ENCODE measurements around the gene COLEC12. TPM values are rescaled to one million over a fixed set of nuclear protein-coding genes. Genes with fewer than 3 reads are reported as not detected.
A peak's percentile ranks its signal among the peaks of the same experiment; 100 is the strongest.

Gene COLEC12
- total and polyA plus RNA-seq, 9 donors: 0.78 to 20.7 (median 5.9) TPM

DNA sequence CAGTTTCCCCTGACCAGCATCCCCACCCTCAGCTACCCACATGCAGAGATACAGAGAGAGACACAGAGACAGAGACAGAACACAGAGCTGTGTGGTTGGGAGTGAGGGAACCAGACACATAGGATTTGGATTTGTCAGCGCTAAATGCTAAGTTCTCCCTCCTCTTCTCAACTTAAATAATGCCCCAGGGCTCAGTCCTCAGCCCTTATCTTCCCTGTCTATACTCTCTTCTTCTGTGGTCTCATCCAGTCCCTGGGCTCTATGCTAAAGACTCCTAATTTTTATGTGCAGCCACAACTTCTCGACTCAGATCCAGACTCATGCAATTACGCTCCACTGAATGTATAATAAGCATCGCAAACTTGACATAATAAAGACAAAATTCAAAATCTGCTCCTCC, 47.1 kb downstream of the COLEC12 start:
- H3K4me1 ChIP-seq (ENCODE audit: insufficient read depth): no peaks in the 10 kb centered on the region
- no peak for DNase-seq
- 94 to 97% (median 94%) methylated on average over 4 of the region's 4 CpGs for WGBS, 3 donors
- no peaks in the 10 kb centered on the region for H3K36me3 ChIP-seq
- H3K27ac ChIP-seq: no peak overlapping the region
- no peaks in the 10 kb centered on the region for H3K9me3 ChIP-seq
- intact Hi-C loops (cut with DNase I): loop anchor here in 1 of 4 donors (10.0 kb wide), 1 partner anchor 61 kb away; no protein-coding TSS in a partner anchor
- TF ChIP-seq POLR2A (IDR thresholded peaks at IDR 0.05) (no peak), CTCF (IDR thresholded peaks at IDR 0.05) (no peak), EP300 (IDR thresholded peaks at IDR 0.05) (no peak)
- no peak overlapping the region for H3K4me3 ChIP-seq
- no peaks in the 10 kb centered on the region for H3K27me3 ChIP-seq

DNA sequence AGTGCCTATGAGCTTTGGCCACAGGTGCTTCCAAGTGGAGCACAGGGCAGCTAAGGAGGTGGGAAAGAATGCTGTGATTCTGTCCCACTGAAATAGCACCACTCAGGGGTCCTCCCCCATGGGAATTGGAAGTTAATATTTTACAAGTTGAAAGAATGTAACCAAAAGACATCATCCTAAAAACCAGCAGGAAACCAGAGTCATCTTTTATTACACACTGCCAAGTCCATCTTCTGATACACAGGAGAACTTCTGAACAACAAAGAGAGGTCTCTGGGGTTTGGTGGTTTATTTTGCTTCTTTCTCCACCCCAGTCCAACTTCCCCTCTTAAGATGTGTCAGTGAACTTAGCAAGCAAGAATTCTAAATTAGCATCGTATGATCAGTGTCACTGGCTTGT, 47.7 kb downstream of the COLEC12 start:
- 67 to 83% (median 74%) methylated on average over 1 of the region's 1 CpG for WGBS, 3 donors
- TF ChIP-seq POLR2A (IDR thresholded peaks at IDR 0.05) (no peak), EP300 (IDR thresholded peaks at IDR 0.05) (no peak), CTCF (IDR thresholded peaks at IDR 0.05) (no peak)
- intact Hi-C loops (cut with DNase I): loop anchor here in 1 of 4 donors (10.0 kb wide), 1 partner anchor 62 kb away; no protein-coding TSS in a partner anchor
- H3K27me3 ChIP-seq: no peaks in the 10 kb centered on the region
- H3K9me3 ChIP-seq: no peaks in the 10 kb centered on the region
- H3K4me3 ChIP-seq: no peak overlapping the region
- H3K36me3 ChIP-seq: no peaks in the 10 kb centered on the region
- H3K4me1 ChIP-seq (ENCODE audit: insufficient read depth): no peaks in the 10 kb centered on the region
- no peak overlapping the region for H3K27ac ChIP-seq
- no peak for DNase-seq

DNA sequence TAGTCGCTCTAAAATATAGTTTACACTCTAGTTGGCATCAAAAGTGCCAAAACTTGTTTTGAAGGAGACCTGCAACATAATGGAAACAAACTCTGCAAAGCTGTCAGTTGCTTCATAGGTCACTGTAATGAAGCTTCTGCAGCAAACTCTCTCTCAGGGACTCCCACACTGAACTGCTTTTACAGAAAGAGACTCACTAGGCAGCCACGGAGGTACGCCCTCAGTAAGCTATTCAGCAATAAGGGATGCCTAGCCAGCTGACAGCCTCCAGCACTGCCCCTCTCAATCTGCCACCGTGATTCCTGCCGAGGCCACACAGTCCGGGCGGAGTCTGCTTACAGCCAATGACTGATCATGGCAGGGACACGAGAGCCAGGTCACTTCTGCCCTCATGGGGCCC, 51.1 kb downstream of the COLEC12 start:
- no peaks in the 10 kb centered on the region for H3K4me1 ChIP-seq (ENCODE audit: insufficient read depth)
- H3K9me3 ChIP-seq: no peaks in the 10 kb centered on the region
- 13 to 29% (median 29%) methylated on average over 8 of the region's 8 CpGs for WGBS, 3 donors
- H3K27ac ChIP-seq: no peak overlapping the region
- peak in 2 of 5 donors; percentile 22 to 31 for DNase-seq
- no peaks in the 10 kb centered on the region for H3K36me3 ChIP-seq
- TF ChIP-seq EP300 (IDR thresholded peaks at IDR 0.05) (no peak), POLR2A (IDR thresholded peaks at IDR 0.05) (no peak), CTCF (IDR thresholded peaks at IDR 0.05) (no peak)
- H3K4me3 ChIP-seq: no peak overlapping the region
- no peaks in the 10 kb centered on the region for H3K27me3 ChIP-seq
- intact Hi-C loops (cut with DNase I): no loop called here

DNA sequence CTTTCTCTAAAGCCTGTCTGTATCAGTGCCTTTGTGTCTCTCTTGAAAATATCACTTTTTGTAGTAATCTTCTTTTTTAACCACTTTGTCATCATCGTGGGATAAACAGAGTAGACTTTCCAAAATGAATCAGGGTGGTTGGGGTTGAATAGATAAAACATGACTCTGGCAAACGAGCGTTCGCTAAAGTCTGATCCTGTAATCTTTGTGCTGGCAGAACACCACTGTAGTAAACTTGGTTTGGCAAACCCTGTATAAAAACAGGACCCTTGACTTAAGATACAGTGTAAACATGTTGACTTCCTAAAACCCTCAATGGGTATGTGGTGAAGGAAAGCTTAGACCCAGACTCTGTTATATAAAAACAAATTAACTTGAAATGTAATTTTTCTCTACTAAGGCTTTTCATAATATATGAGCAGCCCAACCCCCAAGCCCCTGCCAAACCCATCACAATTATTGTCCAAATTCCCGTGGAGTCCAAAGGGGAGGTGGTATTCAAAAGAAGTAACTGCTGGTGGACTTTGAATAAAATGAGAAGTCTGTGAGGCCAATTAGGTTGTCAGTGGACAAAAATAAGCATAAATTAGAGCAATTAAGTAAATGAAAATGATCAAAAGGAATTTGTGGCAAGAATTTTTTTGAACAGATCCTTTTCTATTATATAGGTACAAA, 52.2 kb downstream of the COLEC12 start:
- H3K4me1 ChIP-seq (ENCODE audit: insufficient read depth): no peaks in the 10 kb centered on the region
- H3K4me3 ChIP-seq: no peak overlapping the region
- no peak for DNase-seq
- H3K27me3 ChIP-seq: no peaks in the 10 kb centered on the region
- no peaks in the 10 kb centered on the region for H3K9me3 ChIP-seq
- 11 to 19% (median 15%) methylated on average over 5 of the region's 5 CpGs for WGBS, 3 donors
- no peaks in the 10 kb centered on the region for H3K36me3 ChIP-seq
- intact Hi-C loops (cut with DNase I): no loop called here
- TF ChIP-seq CTCF (IDR thresholded peaks at IDR 0.05) (no peak), POLR2A (IDR thresholded peaks at IDR 0.05) (no peak), EP300 (IDR thresholded peaks at IDR 0.05) (no peak)
- H3K27ac ChIP-seq: no peak overlapping the region
